HEK293 (cell line): Measurements from ENCODE around the gene CALR3.

Experiments
- CTCF ChIP-seq: fragments of 450-650 bp; formaldehyde crosslinking; IDR thresholded peaks from 2 replicates; pipeline ENCODE4 v1.5.1; 2016; ENCODE audit warnings: missing biosample characterization, missing genetic modification characterization
- KLF1 ChIP-seq: fragments of 450-650 bp; formaldehyde crosslinking; IDR thresholded peaks from 2 replicates; pipeline ENCODE4 v1.5.1; 2016; ENCODE audit warnings: missing biosample characterization, missing genetic modification characterization
- PBX3 ChIP-seq: sonication (generic); formaldehyde crosslinking; IDR thresholded peaks from 2 replicates; pipeline ENCODE4 v1.8.1; 2022; ENCODE audit warnings: mild to moderate bottlenecking, moderate library complexity, missing genetic modification reagents
- TCF7L2 ChIP-seq: IDR thresholded peaks from 2 replicates; pipeline ENCODE4 v1.6.1; 2011; ENCODE audit warnings: low read depth, mild to moderate bottlenecking, inconsistent platforms, low read length, moderate library complexity, borderline replicate concordance
- YY1 ChIP-seq: fragments of 450-650 bp; formaldehyde crosslinking; IDR thresholded peaks from 2 replicates; pipeline ENCODE4 v1.5.1; 2018; ENCODE audit warnings: missing biosample characterization, missing genetic modification characterization
- ZBTB20 ChIP-seq: fragments of 450-650 bp; formaldehyde crosslinking; IDR thresholded peaks from 2 replicates; pipeline ENCODE4 v1.5.1; 2016; ENCODE audit warnings: missing biosample characterization, missing genetic modification characterization
- ZNF138 ChIP-seq: fragments of 450-650 bp; formaldehyde crosslinking; IDR thresholded peaks from 2 replicates; pipeline ENCODE4 v1.5.1; 2016; ENCODE audit warnings: missing biosample characterization, missing genetic modification characterization, borderline replicate concordance
- ZNF274 ChIP-seq, 2 experiments: fragments of 200-500 bp in 1 of 2; fragments of 450-650 bp in 1 of 2; sonication (Bioruptor generic) in 1 of 2; formaldehyde crosslinking in 1 of 2; IDR thresholded peaks; 2 replicates each; pipeline versions ENCODE4 v1.5.1 to v1.6.1; 2014 to 2016; ENCODE audit warnings: borderline replicate concordance in 1 of 2, inconsistent platforms in 1 of 2, low read length in 1 of 2, missing biosample characterization in 1 of 2, missing genetic modification characterization in 1 of 2
- ZNF302 ChIP-seq: fragments of 450-650 bp; formaldehyde crosslinking; IDR thresholded peaks from 2 replicates; pipeline ENCODE4 v1.5.1; 2016; ENCODE audit warnings: missing biosample characterization, missing genetic modification characterization, low read depth
- ZNF404 ChIP-seq: fragments of 450-650 bp; formaldehyde crosslinking; IDR thresholded peaks from 2 replicates; pipeline ENCODE4 v1.5.1; 2017; ENCODE audit warnings: missing biosample characterization, missing genetic modification characterization
- ZNF449 ChIP-seq: fragments of 450-650 bp; formaldehyde crosslinking; IDR thresholded peaks from 2 replicates; pipeline ENCODE4 v1.5.1; 2017; ENCODE audit warnings: missing biosample characterization, mild to moderate bottlenecking, missing genetic modification characterization, moderate library complexity
- ZNF692 ChIP-seq: fragments of 450-650 bp; formaldehyde crosslinking; IDR thresholded peaks from 2 replicates; pipeline ENCODE4 v1.5.1; 2016; ENCODE audit warnings: missing biosample characterization, missing genetic modification characterization
- ZNF747 ChIP-seq: fragments of 450-650 bp; formaldehyde crosslinking; IDR thresholded peaks from 2 replicates; pipeline ENCODE4 v1.5.1; 2016; ENCODE audit warnings: missing biosample characterization, missing genetic modification characterization

- no peak for TF ChIP-seq YY1
- no peak for TF ChIP-seq ZNF138 (tag by site-specific recombination)
- TF ChIP-seq CTCF (tag by site-specific recombination), result no peak
- TF ChIP-seq ZNF302 (tag by site-specific recombination), result no peak
- no peak for TF ChIP-seq TCF7L2
- TF ChIP-seq ZNF692 (tag by site-specific recombination), result no peak
- TF ChIP-seq PBX3 (CRISPR knock-in tag), result no peak
- TF ChIP-seq ZNF449 (tag by site-specific recombination), result no peak
- no peak for TF ChIP-seq ZNF274 (IDR thresholded peaks at IDR 0.05; ENCODE audit: low read length)
- no peak for TF ChIP-seq ZNF274 (tag by site-specific recombination; IDR thresholded peaks at IDR 0.05; ENCODE audit: borderline replicate concordance)
- no peak for TF ChIP-seq ZNF747 (tag by site-specific recombination)
- TF ChIP-seq ZBTB20 (tag by site-specific recombination), result no peak
- TF ChIP-seq ZNF404 (tag by site-specific recombination), result no peak
- TF ChIP-seq KLF1, result no peak
Observed at GRCh38 chr19:16497042-16497441, 1.1 kb upstream of the CALR3 start.
